CD14-positive monocyte (primary cell): ENCODE measurements around the gene RNF225. TPM values are rescaled to one million over a fixed set of nuclear protein-coding genes. Genes with fewer than 3 reads are reported as not detected.
A peak's percentile ranks its signal among the peaks of the same experiment; 100 is the strongest.

Source experiments
- DNase-seq, 3 donors: peaks; one replicate each; pipeline ENCODE4 v3.0.0-alpha.2; 2011 to 2022
- H2AFZ ChIP-seq: 2 replicates; pipeline ENCODE4 v1.6.0; 2012; ENCODE audit warnings: mild to moderate bottlenecking, low read depth, low read length, inconsistent platforms; ENCODE audit not compliant: insufficient read depth, poor library complexity, severe bottlenecking
- H3K27ac ChIP-seq, 2 donors: 1 replicate in 1 of 2; 2 replicates in 1 of 2; pipeline ENCODE4 v1.5.1; 2012 to 2013; ENCODE audit warnings: low read length in 2 of 2, control low read depth in 1 of 2, inconsistent platforms in 1 of 2, low read depth in 1 of 2, mild to moderate bottlenecking in 1 of 2
- H3K27me3 ChIP-seq, 2 donors: one replicate each; pipeline versions ENCODE4 v1.6.0 to v1.6.1; 2011 to 2013; ENCODE audit warnings: low read length in 2 of 2; ENCODE audit not compliant: control insufficient read depth in 2 of 2, insufficient read depth in 2 of 2
- H3K36me3 ChIP-seq, 2 donors: replicated peaks in 1 of 2; 1 replicate in 1 of 2; 2 replicates in 1 of 2; pipeline versions ENCODE4 v1.5.1 to v1.6.1; 2012 to 2013; ENCODE audit warnings: low read length in 2 of 2, control low read depth in 1 of 2, inconsistent platforms in 1 of 2, mild to moderate bottlenecking in 1 of 2; ENCODE audit not compliant: insufficient read depth in 2 of 2, control insufficient read depth in 1 of 2
- H3K4me1 ChIP-seq, 2 donors: 1 replicate in 1 of 2; 2 replicates in 1 of 2; pipeline versions ENCODE4 v1.5.1 to v1.6.1; 2012 to 2013; ENCODE audit warnings: low read length in 2 of 2, control low read depth in 1 of 2, inconsistent platforms in 1 of 2, mild to moderate bottlenecking in 1 of 2, moderate library complexity in 1 of 2; ENCODE audit not compliant: insufficient read depth in 2 of 2, control insufficient read depth in 1 of 2
- H3K4me2 ChIP-seq: replicated peaks from 2 replicates; pipeline ENCODE3; 2012; ENCODE audit warnings: low read length, moderate library complexity, mild to moderate bottlenecking; ENCODE audit not compliant: poor library complexity, severe bottlenecking; ENCODE audit errors: extremely low read depth
- H3K4me3 ChIP-seq, 3 experiments: fragments of 200-600 bp in 1 of 3; sonication (generic) in 1 of 3; replicated peaks in 1 of 3; 1 replicate in 2 of 3; 2 replicates in 1 of 3; pipeline ENCODE4 v1.5.1; 2011 to 2013; ENCODE audit warnings: low read length in 3 of 3, mild to moderate bottlenecking in 3 of 3, control low read depth in 2 of 3, low read depth in 2 of 3, inconsistent platforms in 1 of 3, moderate library complexity in 1 of 3
- H3K79me2 ChIP-seq: 2 replicates; pipeline ENCODE4 v1.6.0; 2012; ENCODE audit warnings: mild to moderate bottlenecking, control low read depth, inconsistent platforms, low read length, moderate library complexity; ENCODE audit not compliant: insufficient read depth
- H3K9ac ChIP-seq: 2 replicates; pipeline ENCODE4 v1.6.0; 2017; ENCODE audit warnings: low read length, mild to moderate bottlenecking; ENCODE audit not compliant: insufficient read depth, poor library complexity, severe bottlenecking
- H3K9me3 ChIP-seq, 2 donors: replicated peaks in 1 of 2; 1 replicate in 1 of 2; 2 replicates in 1 of 2; pipeline versions ENCODE4 v1.5.1 to v1.6.1; 2012 to 2013; ENCODE audit warnings: low read length in 2 of 2, control low read depth in 1 of 2; ENCODE audit not compliant: control insufficient read depth in 1 of 2, insufficient read depth in 1 of 2
- H4K20me1 ChIP-seq: 2 replicates; pipeline ENCODE4 v1.6.0; 2012; ENCODE audit warnings: mild to moderate bottlenecking, low read length, control low read depth, moderate library complexity; ENCODE audit not compliant: insufficient read depth
- H3K27ac Mint-ChIP-seq, 7 donors: one replicate each; pipeline ENCODE4 v1.8.0; 2020; ENCODE audit warnings: mild to moderate bottlenecking in 7 of 7, mixed read lengths in 7 of 7, moderate library complexity in 6 of 7, inconsistent platforms in 2 of 7
- H3K27me3 Mint-ChIP-seq, 3 donors: one replicate each; pipeline ENCODE4 v1.8.0; 2021 to 2022; ENCODE audit warnings: low read depth in 3 of 3, mild to moderate bottlenecking in 3 of 3, mixed read lengths in 3 of 3, moderate library complexity in 3 of 3, inconsistent platforms in 1 of 3
- H3K36me3 Mint-ChIP-seq, 2 donors: one replicate each; pipeline ENCODE4 v1.8.0; 2020; ENCODE audit warnings: mixed read lengths in 2 of 2, inconsistent platforms in 1 of 2, mild to moderate bottlenecking in 1 of 2
- H3K4me1 Mint-ChIP-seq: one replicate; pipeline ENCODE4 v1.8.0; 2020; ENCODE audit warnings: mild to moderate bottlenecking, mixed read lengths
- H3K4me3 Mint-ChIP-seq, 2 donors: one replicate each; pipeline ENCODE4 v1.8.0; 2020; ENCODE audit warnings: mild to moderate bottlenecking in 2 of 2, mixed read lengths in 2 of 2, moderate library complexity in 1 of 2
- H3K9me3 Mint-ChIP-seq, 7 donors: one replicate each; pipeline ENCODE4 v1.8.0; 2020 to 2022; ENCODE audit warnings: mixed read lengths in 7 of 7, mild to moderate bottlenecking in 6 of 7, moderate library complexity in 6 of 7, inconsistent platforms in 2 of 7
- WGBS: methylation state at CpG from one replicate; pipeline ENCODE4 v1.1.5; 2013; ENCODE audit warnings: missing lambda C conversion rate; ENCODE audit not compliant: insufficient coverage; 5-methylcytosine and 5-hydroxymethylcytosine counted together
- intact Hi-C, 2 donors: fragments of 100-400 bp; cut with micrococcal nuclease; formaldehyde crosslinking; loops; one replicate each; pipeline versions ENCODE4 v1.15.0 to v1.15.1; 2023
- polyA plus RNA-seq, 3 donors: library from polyadenylated mRNA; depleted of rRNA in 1 of 3; unstranded in 2 of 3; stranded (reverse) in 1 of 3; fragments of 300-500 nt in 2 of 3; fragments of >200 nt in 1 of 3; fragmentation: Illumina TruSeq in 2 of 3; gene quantifications; 1 replicate in 2 of 3; 2 replicates in 1 of 3; pipeline ENCODE4 v1.2.3, GENCODE V29; 2012 to 2021
- TF ChIP-seq, protein P1 (sequence below): fragments of 200-600 bp; IDR thresholded peaks from one replicate; pipeline ENCODE4 v1.8.0; 2022; ENCODE audit warnings: antibody characterized with exemption, mild to moderate bottlenecking

RNF225 gene
- polyA plus RNA-seq, 3 donors: not detected

- DNase-seq: peak; percentile 90 to 93 (median 92)
- Histone ChIP-seq H2AFZ (peak within 1 kb of the TSS; percentile 99), H3K4me2 (peak within 1 kb of the TSS; percentile 97), H3K9me3 (no peaks in the 10 kb centered on the region), H3K4me1 (peaks cover 16 to 22% of the 10 kb centered on the region in 2 donors), H3K27ac (peak within 1 kb of the TSS; percentile 85 to 88), H3K4me3 (peak within 1 kb of the TSS; percentile 61 to 96 (median 72)), H4K20me1 (no peaks in the 10 kb centered on the region), H3K79me2 (peaks cover 3% of the 10 kb centered on the region), H3K9ac (peak within 1 kb of the TSS; percentile 75), H3K36me3 (no peaks in the 10 kb centered on the region), H3K27me3 (no peaks in the 10 kb centered on the region)
- intact Hi-C loops: loop anchor here in 1 of 2 donors (5.0 kb wide), 1 partner anchor 81 kb away; the partner anchor contains the start of gene ZSCAN22
- Mint-ChIP-seq H3K9me3 (peaks cover 0 to 10% (median 2%) of the 10 kb centered on the region in 7 donors), H3K27me3 (peaks cover 0 to 5% (median 5%) of the 10 kb centered on the region in 3 donors), H3K4me1 (peaks cover 26% of the 10 kb centered on the region), H3K36me3 (peaks cover 0 to 2% of the 10 kb centered on the region in 2 donors), H3K27ac (peak within 1 kb of the TSS; percentile 89 to 98 (median 94)), H3K4me3 (peak within 1 kb of the TSS; percentile 84 to 92)
- TF ChIP-seq, protein P1, sequence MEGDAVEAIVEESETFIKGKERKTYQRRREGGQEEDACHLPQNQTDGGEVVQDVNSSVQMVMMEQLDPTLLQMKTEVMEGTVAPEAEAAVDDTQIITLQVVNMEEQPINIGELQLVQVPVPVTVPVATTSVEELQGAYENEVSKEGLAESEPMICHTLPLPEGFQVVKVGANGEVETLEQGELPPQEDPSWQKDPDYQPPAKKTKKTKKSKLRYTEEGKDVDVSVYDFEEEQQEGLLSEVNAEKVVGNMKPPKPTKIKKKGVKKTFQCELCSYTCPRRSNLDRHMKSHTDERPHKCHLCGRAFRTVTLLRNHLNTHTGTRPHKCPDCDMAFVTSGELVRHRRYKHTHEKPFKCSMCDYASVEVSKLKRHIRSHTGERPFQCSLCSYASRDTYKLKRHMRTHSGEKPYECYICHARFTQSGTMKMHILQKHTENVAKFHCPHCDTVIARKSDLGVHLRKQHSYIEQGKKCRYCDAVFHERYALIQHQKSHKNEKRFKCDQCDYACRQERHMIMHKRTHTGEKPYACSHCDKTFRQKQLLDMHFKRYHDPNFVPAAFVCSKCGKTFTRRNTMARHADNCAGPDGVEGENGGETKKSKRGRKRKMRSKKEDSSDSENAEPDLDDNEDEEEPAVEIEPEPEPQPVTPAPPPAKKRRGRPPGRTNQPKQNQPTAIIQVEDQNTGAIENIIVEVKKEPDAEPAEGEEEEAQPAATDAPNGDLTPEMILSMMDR: peak; percentile 14
- WGBS: under 1% methylated on average over 100 of the region's 100 CpGs
Measured at GRCh38 chr19:58408152-58409009, 12.9 kb downstream of the RNF225 start, which contains the start of gene ZNF584. Gene ZNF584, plus strand, starts transcription at chr19:58408649. Its CDS starts 499 bp downstream, at chr19:58409148.

DNA sequence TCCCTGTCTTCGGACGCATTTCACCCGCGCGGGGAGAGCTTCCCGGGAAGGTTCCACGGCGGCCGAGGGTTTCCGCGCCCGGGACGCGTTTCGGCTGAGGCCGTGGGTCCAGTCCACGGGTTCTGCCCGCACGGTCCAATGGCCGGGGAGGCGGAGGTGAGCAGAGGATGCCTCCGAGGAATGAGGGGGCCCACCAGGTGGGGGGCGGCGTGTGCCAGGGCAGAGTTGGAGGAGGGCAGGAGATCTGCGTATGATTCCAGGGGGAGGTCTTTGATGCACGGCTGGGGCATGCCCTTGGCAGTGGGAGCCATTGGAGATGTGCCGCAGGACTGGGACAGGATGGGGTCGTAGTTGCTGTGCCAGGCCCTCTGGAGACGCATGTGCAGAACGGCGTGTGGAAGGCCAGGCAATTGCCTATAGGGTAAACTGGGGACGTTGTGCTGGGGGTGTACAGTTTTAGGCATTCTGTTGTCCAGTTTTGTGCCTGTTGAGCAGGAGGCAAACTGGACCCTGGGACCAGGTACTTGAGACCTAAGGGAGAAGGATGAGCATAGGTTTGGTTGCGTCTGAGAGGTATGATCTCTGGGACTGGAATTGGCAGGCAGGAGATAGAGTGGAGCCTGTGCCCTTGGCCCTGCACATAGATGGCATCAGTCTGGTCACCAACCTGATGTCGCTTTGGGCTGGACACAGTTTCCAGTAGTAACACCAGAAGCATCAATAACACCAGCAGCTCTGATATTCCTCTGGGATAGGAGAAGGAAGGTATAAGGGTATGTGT is 13.7 kb downstream of the RNF225 start:
- Mint-ChIP-seq H3K9me3 (peaks cover 0 to 10% (median 5%) of the 10 kb centered on the region in 7 donors), H3K27ac (peak overlapping the region in 6 of 7 donors; percentile 20 to 89 (median 58)), H3K4me1 (peaks cover 26% of the 10 kb centered on the region), H3K27me3 (peaks cover 0 to 5% (median 5%) of the 10 kb centered on the region in 3 donors), H3K4me3 (peak overlapping the region; percentile 84 to 92), H3K36me3 (peaks cover 0 to 3% of the 10 kb centered on the region in 2 donors)
- H3K27ac ChIP-seq: peak overlapping the region; percentile 3 to 85
- no peaks in the 10 kb centered on the region for H3K9me3 ChIP-seq
- 2% methylated on average over 33 of the region's 34 CpGs for WGBS
- no peaks in the 10 kb centered on the region for H4K20me1 ChIP-seq
- TF ChIP-seq, protein P1: no peak
- no peaks in the 10 kb centered on the region for H3K27me3 ChIP-seq
- DNase-seq: no peak
- peaks cover 16 to 22% of the 10 kb centered on the region in 2 donors for H3K4me1 ChIP-seq
- no peaks in the 10 kb centered on the region for H3K36me3 ChIP-seq
- H3K79me2 ChIP-seq: peaks cover 3% of the 10 kb centered on the region
- peak overlapping the region; percentile 61 to 96 (median 72) for H3K4me3 ChIP-seq
- peak overlapping the region; percentile 97 for H3K4me2 ChIP-seq
- intact Hi-C loops: loop anchor here in 1 of 2 donors (5.0 kb wide), 1 partner anchor 82 kb away; the partner anchor contains the start of gene ZSCAN22
- H3K9ac ChIP-seq: peak overlapping the region; percentile 75
- peak overlapping the region; percentile 99 for H2AFZ ChIP-seq
